NCI-H524 treated with DMSO at 0.1 percent for 48 hours (cell line): ENCODE measurements around the gene PREP.
"Not testable (repeated sequence)": the region's sequence is repeated elsewhere in the genome, so short reads cannot be mapped to it uniquely, and the experiment has no call there.

Experiments used
- DNase-seq: peaks from one replicate; lab custom pipeline; 2025; lab: John Stamatoyannopoulos, UW

The PREP gene

DNA sequence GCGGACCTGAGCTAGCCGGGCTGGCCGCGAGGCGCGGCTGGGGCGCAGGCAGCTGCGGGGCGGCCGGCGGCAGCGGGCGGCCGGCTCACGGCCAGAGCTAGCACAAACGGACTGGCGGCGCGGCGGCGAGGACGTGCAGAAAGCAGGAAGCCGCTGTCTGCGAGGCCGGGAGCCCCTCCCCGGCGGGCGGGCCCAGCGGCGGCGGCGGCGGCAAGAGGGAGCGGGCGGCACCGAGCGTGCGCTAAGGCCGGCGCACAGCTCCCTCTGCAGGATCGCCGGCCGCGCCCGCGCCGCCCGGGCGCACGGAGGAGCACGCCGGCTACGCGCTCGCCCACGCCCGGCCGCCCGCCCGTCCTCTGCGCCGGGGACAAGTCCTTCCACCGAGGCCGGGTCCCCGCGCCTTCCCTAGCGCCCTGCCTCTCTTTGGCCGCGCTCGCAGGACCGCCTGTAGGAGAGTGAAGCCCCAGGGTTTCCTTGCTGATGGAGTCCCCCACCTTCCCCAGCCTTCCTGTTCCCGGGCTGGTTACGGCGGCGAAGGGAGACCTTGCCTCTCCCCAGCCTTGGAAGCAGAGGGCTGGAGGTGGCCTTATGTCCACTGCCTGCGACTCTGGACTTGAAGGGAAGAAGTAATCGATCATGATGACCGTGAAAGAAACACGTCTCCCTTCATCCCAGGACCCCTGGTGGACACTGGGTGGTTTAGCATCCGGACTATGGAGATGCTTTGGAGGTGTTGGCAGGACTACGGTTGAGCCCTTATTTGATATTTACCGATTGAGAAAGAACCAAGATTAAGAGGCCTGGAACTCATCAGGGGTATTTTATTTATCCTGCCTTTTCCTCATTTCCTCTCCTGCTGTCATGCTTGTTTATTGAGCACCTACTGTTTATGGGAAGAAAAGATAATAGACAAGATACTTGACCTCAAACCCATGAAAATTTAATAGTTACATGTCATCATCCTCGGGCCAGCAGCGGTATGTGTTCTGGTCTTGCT lies at the start of gene PREP:
TSS of gene PREP (minus strand) at position 144 of the 997 bp plus-strand sequence. CDS start 191 bp downstream, outside the sequence.
- DNase-seq: no peak

DNA sequence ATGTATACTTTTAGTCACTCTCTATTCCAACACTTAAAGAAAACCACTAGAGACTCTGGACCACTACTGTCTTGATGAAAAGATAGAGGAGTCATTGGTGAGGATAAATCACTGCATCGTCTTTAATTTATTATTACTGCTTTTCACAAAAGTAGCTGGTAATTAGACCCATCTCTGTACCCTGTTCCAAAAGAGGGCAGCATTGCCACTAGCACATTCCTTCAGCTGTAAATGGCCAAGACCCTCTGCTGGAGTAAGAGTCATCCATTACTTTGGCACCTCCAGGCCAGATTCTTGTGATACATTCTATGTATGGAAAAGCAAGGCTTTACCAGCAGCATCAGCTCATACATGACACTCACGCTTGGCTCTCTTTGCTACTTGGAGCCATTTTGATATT lies 49.5 kb upstream of the PREP start:
- DNase-seq: no peak

DNA sequence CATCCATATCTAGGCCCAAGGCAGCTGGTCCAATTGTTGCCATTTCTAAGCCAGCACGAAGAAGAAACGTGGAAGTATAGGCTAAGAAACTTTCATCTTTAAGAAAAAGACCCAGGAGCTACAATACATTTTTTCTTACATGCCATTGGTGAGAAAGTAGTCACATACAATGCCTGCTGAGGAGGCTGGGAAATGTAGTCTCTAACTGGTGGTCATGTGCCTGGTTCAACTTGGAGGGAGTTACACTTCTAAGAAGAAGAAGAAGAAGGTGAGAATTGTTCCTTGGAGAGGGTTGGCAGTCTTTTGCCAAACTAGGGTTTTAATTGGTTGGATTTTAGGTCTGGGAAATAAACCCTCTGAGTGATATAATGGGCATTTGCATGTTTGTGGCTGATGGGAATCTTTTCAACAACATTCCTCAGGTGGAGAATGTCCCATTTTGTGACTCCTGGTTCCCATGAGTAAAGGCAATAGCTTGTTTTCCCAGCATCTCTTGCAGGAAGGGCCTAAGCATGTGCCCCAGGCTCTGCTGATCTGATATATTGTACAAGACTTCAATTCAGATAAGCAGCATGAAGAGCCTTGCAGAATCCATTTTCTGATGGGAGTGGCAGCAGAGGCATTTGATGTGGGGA lies 47.0 kb upstream of the PREP start:
- no peak for DNase-seq

DNA sequence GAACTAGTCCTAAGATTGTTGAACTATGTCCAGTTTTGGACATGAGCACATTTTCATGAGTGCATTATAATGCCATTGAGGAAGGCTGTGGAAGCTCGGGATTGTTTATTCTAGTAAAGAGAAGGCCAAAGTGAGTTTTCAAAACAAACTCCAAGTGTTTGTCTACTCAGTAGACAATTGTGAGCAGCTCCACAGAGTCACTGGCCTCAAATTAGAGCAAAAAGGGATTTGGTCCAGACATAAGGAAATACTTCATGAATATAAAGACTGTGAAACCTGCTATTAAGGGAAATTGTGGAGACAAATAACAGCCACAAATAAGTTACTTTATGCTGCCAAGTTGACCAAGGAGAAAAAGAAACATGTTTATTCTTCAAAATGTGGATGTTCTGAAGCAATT lies 42.6 kb upstream of the PREP start:
- no peak for DNase-seq

DNA sequence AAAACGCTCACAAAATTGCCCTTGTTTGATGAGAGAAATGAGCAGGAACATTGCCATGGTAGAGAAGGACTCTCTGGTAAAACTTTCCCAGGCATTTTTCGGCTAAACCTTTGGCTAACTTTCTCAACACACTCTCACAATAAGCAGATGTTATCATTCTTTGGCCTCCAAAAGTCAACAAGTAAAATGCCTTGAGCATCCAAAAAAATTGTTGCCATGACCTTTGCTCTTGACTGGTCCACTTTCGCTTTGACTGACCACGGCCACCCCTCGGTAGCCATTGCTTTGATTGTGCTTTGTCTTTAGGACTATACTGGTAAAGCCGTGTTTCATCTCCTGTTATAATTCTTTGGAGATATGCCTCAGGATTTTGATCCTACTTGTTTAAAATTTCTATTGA lies 41.1 kb upstream of the PREP start:
- DNase-seq: no peak

DNA sequence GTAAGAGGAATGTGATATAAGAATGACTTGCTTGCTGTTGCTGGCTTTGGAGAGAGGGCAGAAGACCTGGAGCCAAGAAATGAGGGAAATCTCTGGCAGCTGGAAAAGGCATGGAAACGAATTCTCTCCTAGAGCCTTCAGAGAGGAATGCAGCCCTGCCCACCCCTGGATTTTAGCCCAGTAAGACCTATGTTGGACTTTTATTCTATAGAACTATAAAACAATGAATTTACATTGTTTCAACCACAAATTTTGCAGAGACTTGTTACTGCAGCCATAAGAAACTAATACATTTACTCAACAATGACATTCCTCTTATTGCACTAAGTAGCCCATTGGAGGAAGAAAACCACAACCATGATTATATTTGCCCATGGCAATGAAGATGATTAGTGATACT lies 39.5 kb upstream of the PREP start:
- no peak for DNase-seq

DNA sequence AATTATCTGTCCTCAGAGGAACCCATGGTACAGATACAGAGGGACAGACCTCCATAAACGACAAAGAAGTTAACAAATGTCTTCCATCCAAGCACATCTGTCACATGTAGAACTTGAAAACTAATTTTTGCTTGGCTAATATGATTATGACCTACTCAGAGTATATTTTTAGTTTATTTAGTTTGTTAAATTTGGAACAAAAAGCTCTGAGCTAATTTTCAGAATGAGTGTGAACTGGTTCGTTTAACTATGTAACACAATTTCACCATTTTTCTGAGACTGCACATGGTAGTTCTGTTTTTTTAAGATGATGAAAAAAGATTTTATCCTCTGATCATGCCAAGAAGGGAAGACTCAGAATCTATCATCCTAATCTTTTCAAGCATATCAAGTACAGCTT lies 34.4 kb upstream of the PREP start:
- DNase-seq: no peak

DNA sequence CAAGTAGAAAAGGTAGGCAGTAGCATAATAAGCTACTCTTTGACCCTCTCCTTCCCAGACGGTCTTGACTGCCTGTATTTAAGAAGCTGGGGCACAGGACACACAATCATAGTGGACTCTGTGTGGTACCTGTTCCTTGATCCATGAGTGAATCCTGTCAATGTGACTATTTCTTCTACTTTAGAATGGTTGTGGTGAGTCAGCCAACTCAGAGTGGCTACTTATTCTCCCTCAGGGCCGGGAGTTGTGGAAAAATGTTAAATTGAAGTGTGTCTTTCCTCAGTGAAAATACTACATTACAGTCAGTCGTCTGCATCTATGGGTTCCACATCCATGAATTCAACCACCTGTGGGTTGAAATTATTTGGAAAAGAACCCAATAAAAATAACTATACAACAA lies 30.8 kb upstream of the PREP start:
- no peak for DNase-seq

DNA sequence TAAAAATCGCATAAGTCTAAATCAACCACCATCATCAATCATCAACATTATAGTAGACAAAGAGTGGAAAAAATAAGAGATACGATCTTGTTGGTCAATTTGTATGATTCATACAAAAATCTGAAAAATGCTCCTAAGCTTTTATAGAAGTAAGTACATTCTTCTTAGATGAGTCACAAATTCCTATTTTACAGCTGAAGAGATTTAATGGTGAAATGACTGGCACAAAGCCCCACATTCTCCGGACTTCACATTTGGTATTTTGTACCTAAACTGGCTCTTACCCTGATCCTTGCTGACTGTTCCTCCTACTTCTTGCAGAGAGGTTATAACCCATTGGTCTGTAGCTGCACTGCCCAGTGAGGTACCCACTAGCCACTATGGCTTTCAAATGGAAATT lies 29.9 kb upstream of the PREP start:
- DNase-seq: no peak

DNA sequence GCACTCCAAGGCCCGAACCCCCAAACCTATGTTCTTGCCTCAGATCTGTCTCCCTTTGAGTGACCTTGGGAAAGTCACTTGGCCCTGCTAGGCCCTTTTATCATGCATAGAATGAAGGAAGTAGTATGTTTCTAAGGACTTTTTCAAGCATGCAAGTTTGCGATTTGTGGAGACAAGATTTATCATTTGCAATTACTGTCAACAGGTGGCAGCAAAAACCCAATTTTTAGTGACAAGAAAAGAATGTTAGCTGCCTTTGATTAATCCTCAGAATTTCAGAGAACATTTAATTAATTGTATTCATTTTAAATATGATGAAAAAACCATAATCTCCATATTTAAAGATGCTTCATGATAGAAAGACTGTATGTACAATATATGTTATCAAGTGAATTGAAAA lies 28.3 kb upstream of the PREP start:
- DNase-seq: no peak

DNA sequence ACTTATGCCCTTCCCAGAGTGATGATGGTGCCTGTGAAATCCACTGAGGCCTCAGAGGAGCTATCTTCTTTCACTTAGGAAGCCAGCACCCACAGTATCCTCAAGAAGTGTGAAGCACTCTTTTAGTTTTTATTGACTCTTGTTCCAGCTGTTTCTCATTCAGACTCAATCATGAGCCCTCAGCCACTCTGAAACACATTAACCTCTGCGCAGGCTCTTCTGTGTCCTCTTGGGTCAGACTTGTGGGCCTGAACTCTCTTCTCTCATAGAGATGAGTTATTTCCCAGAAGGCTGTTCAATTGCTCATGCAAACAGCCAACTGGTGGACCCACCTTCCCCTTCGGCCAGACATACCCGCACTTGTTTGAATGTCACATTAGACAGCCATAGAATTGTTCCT lies 27.8 kb upstream of the PREP start:
- peak; percentile 11 for DNase-seq

DNA sequence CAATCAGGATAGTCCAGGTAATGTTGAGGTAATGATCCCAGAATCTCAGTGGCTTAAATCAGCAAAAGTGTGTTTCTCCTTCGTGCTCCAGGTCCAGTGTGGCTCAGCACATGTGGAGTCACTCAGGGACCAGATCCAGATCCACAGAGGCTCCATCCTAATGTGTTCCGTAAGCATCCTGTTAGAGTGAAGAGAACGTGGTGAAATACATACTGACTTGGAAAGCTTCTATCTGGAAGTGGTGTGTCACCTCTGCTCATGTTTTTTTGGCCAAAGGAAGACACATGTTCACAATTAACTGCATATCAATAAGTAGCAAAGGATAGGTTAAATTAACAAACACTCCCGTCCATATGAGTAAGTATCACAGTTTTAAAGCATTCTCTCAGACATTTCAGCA lies 26.8 kb upstream of the PREP start:
- DNase-seq: no peak

DNA sequence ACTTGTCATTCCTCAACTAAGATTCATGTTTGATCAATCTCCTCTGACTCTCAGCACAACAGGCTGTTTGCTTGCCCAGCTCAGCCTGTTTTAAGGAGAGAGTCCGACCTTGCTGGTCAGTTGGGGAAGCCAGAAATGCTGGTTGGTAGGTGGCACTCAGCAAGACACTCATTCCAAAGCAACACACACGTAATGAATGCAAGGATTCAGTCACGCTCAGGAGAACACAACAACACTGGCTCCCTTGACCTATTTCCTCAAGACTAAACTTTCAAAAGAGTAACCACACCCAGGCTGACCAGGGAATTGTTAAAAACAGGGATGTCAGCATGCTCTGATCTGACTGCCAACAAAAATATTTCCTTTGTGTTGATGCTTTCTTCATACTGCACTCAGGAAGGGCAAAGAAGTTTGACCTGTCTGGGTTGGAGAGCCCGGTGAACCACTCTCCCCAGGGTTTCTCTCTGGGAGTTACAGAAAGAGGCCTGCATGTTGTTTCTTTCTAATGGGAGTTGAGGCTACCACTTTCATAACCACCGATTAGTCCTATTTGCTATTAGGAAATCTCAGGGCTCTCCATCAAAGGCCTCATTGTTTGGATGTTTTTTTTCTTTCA lies 25.6 kb upstream of the PREP start:
- no peak for DNase-seq

DNA sequence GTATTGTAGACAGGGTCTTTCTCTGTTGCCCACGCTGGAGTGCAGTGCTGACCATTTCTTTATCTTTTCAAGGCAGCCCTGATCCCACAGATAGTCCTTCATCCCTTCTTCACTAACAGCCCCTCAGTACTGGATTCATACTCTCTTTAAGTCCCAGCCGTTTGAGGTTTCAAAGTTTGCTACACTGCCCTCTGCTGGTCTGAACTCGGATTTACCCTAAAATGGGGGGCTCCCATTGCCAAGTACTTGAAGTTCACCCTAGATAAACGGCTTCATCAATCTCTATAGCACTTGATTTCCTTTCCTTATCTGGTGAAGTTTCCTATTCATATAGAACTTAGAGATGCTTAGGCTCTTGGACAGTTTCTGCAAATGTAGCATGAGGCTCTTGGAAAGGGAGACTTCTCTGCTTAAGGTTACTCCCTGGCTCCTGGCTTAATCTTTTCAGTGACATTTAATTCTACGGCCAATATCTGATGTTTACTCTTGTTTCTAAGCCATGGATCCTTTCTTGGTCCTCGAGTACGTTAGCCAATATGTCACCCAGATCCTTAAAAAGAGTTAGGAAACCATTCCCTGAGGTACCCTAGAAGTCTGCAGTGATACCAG lies 21.4 kb upstream of the PREP start:
- DNase-seq: peak; percentile 25

DNA sequence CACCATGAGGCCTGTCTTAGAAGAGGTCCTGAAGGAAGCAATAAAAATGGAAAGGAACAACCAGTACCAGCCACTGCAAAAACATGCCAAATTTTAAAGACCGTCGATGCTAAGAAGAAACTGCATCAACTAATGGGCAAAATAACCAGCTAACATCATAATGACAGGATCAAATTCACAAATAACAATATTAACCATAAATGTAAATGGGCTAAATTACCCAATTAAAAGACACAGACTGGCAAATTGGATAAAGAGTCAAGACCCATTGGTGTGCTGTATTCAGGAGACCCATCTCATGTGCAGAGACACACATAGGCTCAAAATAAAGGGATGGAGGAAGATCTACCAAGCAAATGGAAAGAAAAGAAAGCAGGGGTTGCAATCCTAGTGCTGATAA lies 14.1 kb upstream of the PREP start:
- DNase-seq: not testable (repeated sequence)

DNA sequence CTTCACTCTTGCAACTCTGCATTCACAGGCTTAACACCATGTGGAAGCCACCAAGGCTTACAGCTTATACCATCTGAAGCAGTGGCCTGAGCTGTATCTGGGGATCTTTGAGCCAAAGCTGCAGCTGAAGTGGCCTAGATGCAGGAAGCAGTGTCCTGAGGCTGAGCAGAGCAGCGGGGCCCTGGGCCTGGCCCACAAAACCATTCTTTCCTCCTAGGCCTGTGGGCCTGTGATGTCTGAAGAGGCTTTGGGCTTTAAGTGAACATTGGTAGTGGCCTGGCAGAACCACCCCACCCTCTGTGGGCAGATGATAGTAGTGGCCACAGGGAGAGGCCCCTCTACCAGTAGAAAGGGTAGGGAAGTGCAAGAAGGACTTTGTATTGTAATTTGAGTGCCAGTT lies 6.9 kb upstream of the PREP start:
- DNase-seq: no peak

DNA sequence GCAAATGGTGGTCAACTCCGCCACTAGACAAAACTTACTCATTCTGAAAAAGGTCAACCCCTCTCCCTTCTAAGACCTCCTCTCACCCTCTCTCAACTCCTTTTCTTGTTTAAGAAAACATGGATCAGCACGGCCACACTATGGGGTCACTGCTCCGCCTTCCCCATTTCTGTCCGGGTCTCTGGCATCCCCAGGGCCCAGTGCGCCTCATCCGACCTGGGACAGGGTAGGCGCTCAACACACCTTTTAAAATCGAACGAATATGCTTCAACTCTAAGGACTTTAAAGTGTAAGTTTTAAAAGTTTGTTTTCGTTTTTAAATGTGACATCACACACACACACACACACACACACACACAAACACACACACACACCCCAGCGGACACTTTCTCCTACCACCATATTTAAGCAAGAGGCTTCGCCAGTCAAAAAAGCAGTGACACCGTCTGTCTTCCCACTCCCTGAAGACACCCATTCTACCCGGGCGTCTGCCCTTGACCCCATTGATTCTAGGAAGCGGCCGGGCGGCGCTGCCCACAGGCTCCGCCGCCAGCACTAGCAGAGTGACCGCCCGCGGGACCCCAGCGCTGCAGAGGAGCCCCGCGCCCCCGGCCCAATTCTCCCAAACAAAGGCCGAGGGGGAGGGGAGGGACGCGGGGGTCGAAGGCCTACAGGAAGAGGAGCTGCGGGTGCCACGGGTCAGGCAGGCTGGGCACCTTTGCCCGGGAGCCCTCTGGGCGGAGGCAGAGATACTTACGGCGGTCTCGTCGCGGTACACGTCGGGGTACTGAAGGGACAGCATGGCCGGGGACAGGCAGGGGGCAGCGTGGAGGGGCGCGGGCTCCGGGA lies 568 bp downstream of the PREP start:
- no peak for DNase-seq

DNA sequence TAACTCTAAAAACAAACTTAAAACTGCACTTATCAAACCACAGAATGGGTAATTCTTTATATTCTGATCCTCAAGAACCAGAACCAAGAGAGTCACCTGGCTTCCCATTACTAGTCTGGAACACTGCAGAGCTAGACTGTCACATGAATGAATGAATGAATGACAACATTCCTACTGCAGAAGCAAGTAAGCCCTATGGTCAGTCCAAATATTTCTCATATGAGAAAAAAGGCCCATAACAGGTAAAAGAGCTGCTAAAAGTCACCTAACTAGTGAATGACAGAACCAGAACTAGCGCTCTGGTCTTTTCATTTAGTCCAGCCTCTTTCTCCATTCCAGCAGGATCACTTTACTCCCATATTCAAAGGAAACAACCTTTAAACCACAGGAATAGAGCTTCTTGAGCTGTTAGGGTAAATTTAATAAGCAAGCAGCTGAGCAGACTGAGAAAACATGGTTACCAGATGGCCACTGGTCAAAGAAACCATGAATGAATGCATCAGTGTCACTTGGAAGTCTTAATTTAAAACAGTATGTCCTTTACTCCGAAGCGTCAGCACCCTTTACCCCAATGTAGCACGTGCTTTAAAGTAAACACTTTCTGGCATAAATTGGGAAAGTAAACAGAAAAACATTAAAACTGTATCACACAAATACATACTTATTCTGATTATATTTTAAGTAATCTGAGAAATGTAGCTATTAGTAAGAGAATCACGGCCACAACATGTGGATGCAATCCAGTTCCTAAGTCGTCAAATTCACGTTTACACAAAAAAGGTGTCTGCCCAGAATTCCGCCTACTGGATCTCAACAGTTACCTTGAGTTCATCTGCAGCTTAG lies 1.4 kb downstream of the PREP start:
- DNase-seq: no peak

DNA sequence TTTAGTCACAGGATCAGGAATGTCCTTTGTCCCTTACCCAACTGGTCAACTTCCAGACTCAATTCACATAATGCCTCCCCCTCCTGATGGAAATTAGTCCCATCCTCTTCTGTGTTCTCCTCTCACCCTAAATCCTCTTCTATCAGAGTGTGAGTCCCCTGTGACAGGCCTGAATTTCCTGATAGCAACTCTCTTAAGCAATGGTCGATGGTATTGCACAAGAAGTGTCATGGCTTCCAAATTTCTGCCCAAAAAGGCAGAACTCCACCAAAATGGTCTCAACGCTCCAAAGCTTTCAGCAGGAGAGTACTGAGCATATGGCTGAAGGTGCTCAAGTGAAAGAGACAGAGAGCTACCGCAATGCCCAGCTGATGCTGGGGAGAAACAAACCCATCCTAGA lies 2.4 kb downstream of the PREP start:
- DNase-seq: no peak

DNA sequence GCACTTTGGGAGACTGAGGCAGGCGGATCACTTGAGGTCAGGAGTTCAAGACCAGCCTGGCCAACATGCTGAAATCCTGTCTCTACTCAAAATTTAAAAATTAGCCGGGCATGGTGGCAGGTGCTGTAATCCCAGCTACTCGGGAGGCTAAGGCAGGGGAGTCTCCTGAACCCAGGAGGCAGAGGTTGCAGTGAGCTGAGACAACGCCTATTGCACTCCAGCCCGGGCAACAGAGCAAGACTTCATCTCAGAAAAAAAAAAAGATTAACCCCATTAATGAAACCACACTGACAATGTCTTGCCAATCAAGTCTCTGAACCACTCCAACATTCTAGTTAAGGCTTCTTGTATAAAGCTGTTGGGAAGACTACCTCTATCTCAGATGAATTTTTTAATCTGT lies 4.0 kb downstream of the PREP start:
- DNase-seq: no peak

DNA sequence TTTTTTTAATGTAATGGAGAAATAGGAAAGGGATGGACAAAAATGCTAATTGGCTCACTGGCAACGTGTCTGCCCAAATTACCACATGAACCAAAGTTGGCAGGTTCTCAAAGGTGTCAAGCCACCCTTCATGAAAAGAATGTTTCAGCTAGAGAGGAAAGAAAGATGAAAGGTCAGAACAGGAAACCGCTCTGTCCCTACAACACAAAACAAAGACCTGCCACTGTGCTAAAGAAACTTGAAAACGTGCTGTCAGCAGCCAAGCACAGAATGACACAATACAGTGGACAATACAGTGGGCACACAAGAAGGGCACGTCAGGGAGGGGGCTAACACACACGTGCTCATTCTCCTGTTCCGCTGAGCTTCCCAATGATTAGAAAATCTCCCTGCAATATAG lies 4.9 kb downstream of the PREP start:
- DNase-seq: no peak
